Measurements from ENCODE around the gene IKZF1. TPM values are rescaled to one million over a fixed set of nuclear protein-coding genes. Genes with fewer than 3 reads are reported as not detected.

IKZF1 gene
- total and polyA plus RNA-seq, 9 of the 15 experiments (the other 6 are each of a cell fraction or from before 2014, with no cell fraction given) = 12.6 to 85.3 (median 44.7) TPM

GRCh38 chr7:50387351-50387750 is 82.8 kb downstream of the IKZF1 start:
- H4K20me1 ChIP-seq (replicated peaks; ENCODE audit: control insufficient read depth, insufficient read depth, low read length) = no peaks in the 10 kb centered on the region
- H3K9me1 ChIP-seq (ENCODE audit: control insufficient read depth, insufficient read depth, low read length) = no peaks in the 10 kb centered on the region
- no peak for FAIRE-seq
- H3K36me3 ChIP-seq (ENCODE audit: control insufficient read depth, insufficient read depth, low read length) = peaks cover 95% of the 10 kb centered on the region; the same call in 2 of the 3 replicates
- intact Hi-C loops (cut with micrococcal nuclease) = no loop called here
- ATAC-seq = no peak
- H3K27ac ChIP-seq (ENCODE audit: extremely low read depth, low read depth, low read length) = no peak overlapping the region
- 92% methylated on average over 8 of the region's 11 CpGs for WGBS (ENCODE audit: insufficient coverage, low coverage, missing lambda C conversion rate)
- no peak for DNase-seq (ENCODE audit: extremely low read depth in 1 of 4, low spot score in 3 of 4)
- no peaks in the 10 kb centered on the region for H3K79me2 ChIP-seq (ENCODE audit: control insufficient read depth, insufficient read depth, low read length)
- TF ChIP-seq DPF2 (IDR thresholded peaks at IDR 0.05) = no peak
- no peak for TF ChIP-seq NFATC3 (IDR thresholded peaks at IDR 0.05)
- no peak for TF ChIP-seq PATZ1 (CRISPR knock-in tag; IDR thresholded peaks at IDR 0.05; ENCODE audit: borderline replicate concordance)
- TF ChIP-seq CTCFL (IDR thresholded peaks at IDR 0.05; ENCODE audit: borderline replicate concordance, insufficient read depth, low read depth, low read length, poor library complexity, severe bottlenecking) = no peak
- no peak for TF ChIP-seq DACH1 (IDR thresholded peaks at IDR 0.05; ENCODE audit: partially characterized antibody)
- no peak for TF ChIP-seq TBP (optimal IDR thresholded peaks at IDR 0.05; ENCODE audit: low read depth, low read length)
- TF ChIP-seq ZNF217 (CRISPR knock-in tag; IDR thresholded peaks at IDR 0.05) = no peak
- TF ChIP-seq ATF6 (CRISPR knock-in tag; IDR thresholded peaks at IDR 0.05) = no peak
- no peak for TF ChIP-seq NR3C1 (CRISPR knock-in tag; IDR thresholded peaks at IDR 0.05)
- no peak for TF ChIP-seq RBM22 (IDR thresholded peaks at IDR 0.05; ENCODE audit: low read depth, low read length, poor library complexity, severe bottlenecking)
- H3K4me2 ChIP-seq (ENCODE audit: insufficient read depth, low read length) = no peak overlapping the region
- ChIA-PET CTCF (ENCODE audit: low intra/inter-chr PET ratio) (no interaction called here), POLR2A (no interaction called here)
- H3K9ac ChIP-seq (ENCODE audit: insufficient read depth in 1 of 2, low read depth in 2 of 2, low read length in 2 of 2) = 0 out of 4 replicates have a peak overlapping the region, but pooled peaks of 1 of the 2 experiments have one; percentile 29
- H3K4me3 ChIP-seq = no peak overlapping the region
- no peaks in the 10 kb centered on the region for H3K27me3 ChIP-seq (ENCODE audit: control insufficient read depth in 2 of 2, insufficient read depth in 2 of 2, low read length in 2 of 2)
- peaks cover 0 to 3% of the 10 kb centered on the region in 2 experiments; a peak in 2 of 5 replicates for H3K4me1 ChIP-seq (replicated peaks in 1 of 2; ENCODE audit: control insufficient read depth in 2 of 2, insufficient read depth in 2 of 2, low read length in 2 of 2)
- H3K9me3 ChIP-seq (replicated peaks; ENCODE audit: control insufficient read depth, insufficient read depth, low read depth, low read length) = no peaks in the 10 kb centered on the region
- in situ Hi-C loops (cut with MboI) = no loop called here
- no peak overlapping the region for H2AFZ ChIP-seq (ENCODE audit: low read depth, low read length)
- no TSS peak for BruUV-seq (replicated peaks)
